T1000 (cell line): ENCODE results near the gene CDH18.

Experiments
- DNase-seq: peaks from one replicate; lab custom pipeline; 2025; ENCODE audit warnings: mixed read lengths; lab: John Stamatoyannopoulos, UW

CDH18 gene

DNA sequence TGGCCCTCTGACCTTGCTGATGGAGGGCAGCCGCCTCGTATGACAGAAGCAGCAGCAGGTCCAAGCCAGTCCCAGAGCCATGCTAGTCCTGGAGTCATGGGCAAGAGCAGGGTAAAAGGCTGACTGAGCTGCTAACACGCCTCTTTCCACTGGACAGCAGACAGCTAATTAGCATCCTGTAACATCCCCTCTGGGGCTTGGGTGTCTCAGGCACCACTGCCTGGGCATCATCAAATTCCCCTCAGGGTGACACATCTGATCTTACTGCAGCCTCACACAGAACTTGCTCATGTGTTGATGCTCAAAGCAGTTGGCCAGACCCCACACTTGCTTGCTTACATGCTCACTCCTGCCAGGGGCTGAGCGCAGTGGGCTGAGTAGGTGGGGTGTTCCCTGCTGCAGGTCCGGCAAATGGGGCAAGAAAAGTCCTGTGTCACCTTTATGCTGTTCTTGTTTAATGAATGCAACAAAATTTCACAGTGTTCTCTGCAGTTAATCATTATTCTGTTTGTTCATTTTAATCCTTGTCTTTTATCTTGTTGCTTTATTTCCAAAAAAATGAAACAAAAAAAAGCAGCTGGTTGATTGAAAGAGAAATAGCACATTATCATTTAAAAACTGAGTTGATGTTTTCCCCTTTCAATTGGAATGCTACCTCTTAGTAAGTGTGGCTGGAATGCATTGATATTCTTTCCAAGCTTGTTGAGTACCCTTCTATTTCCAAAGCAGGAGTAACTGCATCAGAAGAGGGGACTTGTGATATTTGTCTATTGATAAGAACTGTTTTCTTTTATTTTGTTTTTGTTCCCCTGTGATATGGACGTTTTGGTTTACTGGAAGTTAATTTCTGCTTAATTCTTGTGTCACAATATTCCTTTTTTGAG lies 254.1 kb downstream of the CDH18 start:
- DNase-seq, result no peak

DNA sequence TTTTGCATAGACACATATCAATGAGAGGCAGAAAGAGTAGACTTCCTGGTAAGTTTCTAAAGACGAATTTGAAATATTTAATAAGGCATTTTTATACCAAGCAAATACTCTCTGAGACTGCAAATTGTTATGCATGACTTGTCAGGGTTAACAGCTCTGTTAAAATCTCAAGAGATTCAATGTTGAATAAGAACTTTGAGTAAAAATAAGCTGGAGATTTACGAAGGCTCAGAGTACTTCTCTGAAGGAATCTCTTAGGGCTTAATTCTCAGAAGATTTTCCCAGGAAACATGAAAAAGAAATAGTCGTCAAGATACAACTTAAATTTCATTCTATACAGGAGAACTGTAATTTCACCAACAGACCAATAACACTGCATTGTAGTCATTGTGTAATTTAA lies 259.4 kb downstream of the CDH18 start:
- no peak for DNase-seq

DNA sequence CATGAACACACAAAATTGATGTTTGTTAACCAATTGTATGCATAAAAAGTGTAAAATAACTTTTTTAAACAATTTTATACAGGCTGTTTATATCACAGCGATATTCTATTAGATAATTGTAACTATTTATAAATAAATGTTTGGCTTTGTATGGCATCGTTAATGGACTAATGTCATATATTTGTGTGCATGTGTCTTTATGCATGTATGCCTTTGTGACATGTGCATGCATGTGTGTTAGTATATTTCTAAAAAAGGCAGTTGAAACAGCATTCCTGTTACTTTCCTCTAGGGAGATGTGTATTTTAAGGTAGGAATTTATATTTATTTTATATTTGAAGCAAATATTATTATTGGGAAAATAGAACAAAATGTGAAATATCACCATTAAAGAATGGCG lies 268.9 kb downstream of the CDH18 start:
- DNase-seq, result no peak

DNA sequence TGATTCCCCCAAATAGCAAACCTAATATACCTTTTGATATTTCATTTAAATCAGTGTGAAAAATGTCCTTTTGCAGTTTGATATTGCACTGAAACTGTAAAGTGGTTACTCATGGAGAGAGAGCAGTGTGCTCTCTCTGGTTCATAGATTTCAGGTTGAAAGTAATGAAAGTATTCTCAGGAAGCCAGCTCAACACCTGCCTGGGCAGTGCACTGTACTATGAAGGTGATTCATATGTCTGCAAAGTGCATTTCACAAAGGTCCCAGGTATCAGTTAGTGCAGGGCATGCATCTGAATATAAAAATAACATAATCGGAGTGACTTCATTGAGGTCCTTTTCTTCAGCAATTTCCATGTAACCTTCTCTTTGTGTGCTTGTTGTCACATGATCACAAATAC lies 274.3 kb downstream of the CDH18 start:
- no peak for DNase-seq

DNA sequence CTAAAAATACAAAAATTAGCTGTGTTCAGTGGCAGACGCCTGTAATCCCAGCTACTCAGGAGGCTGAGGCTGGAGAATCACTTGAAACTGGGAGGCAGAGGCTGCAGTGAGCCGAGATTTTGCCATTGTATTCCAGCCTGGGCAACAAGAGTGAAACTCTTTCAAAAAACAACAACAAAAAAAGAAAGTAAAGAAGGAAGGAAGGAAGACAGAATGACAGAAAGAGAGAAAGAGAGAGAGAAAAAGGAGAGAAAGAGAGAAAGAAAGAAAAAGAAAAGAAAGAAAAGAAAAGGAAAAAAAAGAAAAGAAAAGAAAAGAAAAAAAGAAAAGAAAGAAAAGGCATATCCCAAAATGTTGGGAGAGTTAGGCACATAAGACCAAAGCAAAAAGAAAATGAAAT lies 278.6 kb downstream of the CDH18 start:
- DNase-seq, result no peak

DNA sequence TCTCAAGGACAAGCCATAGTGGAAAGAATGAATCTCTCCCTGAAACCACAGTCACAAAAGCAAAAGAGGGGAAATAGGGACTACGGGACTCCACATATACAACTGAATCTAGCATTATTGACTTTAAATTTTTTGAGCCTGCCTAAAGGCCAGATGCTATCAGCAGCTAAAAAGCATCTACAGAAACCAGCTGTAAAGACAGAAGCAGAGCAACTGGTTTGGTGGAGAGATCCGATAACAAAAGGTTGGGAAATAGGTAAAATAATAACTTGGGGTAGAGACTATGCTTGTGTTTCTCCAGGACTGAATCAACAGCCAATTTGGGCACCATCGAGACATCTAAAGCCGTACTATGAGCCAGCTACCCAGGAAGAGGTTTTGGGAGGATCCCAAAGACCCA lies 281.2 kb downstream of the CDH18 start:
- DNase-seq, result no peak

DNA sequence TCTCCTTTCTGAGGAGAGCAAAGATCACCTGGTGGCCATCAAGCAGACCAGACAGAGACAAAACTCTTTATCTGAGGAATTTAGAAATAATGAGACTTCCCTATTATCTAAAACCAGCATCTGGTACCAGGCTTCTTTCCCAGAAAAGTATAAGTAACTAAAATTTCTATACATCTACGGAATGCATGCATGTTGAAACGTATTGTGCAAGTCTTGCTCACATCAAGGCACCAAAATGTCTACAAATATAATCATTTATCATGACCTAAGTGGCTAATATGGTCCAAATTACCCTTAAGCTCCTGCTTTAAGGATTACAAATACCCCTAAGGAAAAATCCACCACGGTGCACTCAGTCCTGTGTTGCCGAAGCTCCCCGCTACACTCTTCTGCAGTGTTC lies 286.3 kb downstream of the CDH18 start:
- DNase-seq, result no peak

DNA sequence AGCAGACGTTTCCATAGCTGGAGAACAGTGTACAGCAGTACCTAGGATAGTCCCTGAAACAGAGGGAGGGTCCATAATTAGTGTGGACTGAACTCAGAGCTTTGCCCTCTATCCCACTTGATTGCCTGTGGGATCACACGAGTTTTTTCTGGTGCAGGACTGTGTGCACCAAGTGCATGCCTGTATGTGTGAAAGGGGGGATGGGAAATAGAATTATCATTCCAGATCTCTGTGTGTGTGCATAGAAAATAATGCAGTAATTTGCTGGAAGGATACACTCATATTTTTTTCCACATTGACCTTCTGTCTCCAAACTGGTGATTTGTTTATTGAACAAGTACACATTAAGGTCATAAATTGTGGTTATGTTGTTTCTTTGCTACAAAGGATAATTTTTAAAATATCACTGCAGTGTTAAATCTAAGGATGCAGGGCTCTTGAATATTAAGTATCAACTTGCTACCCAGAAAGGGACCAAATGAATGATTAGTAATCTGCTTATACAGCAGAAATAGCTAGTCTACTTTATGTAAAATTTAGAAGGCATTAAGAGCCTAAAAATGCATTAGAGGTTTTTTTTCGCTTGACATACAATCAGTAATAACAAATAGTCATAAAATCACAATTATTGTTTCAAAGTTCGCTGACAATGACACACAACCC lies 292.9 kb downstream of the CDH18 start:
- DNase-seq, result no peak

DNA sequence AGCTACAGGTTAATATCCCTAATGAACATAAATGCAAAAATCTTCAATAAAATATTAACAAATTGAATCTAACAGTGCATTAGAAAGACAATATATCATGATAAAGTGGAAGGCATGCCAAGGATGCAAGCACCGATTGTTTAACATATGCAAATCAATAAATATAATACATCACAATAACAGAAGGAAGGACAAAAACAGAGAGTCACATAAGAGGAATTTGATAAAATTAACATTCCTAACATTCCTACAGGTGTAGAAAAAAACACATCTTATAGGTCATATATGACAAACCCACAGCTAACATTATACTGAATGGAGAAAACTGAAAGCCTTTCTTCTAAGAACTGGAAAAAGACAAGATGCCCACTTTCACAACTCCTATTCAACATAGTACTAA lies 297.0 kb downstream of the CDH18 start:
- DNase-seq, result no peak

DNA sequence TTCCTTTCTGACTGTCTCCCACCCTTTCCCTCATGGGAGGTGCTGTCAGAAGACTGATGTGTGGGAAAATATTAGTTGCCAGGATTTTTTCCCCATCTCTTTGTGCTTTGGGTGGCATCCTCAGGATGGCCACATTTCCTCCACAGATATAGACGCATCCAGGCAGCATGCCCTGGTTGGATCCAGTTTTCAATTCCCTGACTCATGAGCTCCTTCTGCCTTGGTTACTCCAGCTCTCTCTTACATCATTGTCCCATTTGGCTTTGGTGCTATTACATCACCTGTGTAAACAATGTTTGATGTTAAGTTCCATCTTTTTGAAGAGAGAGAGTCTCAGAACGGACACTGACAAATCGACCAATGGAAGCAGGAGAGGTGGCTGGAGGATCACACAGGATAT lies 302.5 kb downstream of the CDH18 start:
- no peak for DNase-seq

DNA sequence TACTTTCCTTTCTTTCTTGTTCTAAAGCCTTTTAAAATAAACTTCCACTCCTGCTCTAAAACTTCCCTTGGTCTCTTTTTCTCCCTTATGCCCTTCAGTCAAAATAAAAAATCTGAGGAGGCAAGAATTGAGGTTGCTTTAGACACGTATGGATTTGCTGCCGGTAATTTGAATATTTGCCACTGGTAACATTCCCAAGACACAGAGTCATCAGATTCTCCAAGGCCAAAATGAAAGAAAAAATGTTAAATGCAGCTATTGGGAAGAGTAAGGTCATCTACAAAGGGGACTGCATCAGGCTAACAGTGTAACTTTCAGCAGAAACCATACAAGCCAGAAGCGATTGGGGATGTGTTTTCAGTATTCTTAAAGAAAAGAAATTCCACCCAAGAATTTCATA lies 311.1 kb downstream of the CDH18 start:
- no peak for DNase-seq

DNA sequence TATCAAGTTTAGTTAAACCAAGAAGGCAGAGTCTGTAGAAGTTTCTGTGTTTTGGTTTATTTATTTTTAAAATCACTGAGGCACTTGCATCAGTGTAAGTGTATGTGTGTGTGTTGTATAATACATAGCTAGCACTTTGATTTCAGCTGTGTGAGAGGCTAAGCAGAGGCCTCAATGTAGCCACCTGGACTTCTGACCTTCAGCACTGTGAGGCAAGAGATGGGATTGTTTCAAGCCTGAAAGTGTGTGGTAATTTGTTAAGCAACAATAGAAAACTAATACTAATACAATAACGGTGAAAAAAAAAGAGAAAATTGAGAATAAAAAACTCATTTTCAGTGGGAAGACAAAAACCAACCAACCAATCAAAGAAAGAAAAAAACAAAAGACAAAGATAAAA lies 327.3 kb downstream of the CDH18 start:
- DNase-seq, result no peak

DNA sequence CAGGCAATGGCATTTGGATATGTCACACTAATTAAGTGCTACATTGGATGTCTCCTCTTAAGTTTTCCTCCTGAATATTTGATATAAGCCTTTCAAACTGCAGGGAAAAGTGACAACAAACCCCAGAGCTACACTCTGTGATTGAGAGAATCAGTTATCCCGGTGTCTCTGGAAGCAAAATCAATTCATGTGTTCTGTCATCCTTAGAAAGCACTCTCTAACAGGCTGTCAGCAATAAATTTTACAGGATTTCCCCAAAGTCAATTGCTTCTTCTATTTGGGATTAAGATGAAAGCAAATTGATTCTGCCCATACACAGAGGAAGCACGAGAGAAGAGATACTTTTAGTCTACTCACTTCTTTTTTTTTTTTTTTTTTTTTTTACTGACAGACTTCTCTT lies 332.4 kb downstream of the CDH18 start:
- no peak for DNase-seq

DNA sequence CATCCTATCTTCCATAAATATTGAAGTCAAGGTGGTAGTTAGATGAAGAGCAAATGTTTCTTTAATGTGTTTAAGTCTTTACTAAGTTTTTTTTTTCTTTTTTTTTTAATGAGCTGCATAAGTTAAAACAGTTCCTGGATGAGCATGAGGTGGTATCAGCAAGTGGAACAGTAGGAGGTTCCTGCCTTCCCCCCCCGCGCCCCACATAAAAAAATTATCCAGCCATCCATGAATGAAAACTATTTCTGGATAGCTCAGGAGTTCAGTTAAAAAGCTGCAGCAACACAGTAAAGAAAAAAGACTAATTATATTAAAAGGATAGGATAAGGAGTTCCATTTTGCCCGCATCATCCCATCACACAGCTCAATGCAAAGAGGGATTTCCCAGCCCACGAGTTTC lies 349.5 kb downstream of the CDH18 start:
- no peak for DNase-seq

DNA sequence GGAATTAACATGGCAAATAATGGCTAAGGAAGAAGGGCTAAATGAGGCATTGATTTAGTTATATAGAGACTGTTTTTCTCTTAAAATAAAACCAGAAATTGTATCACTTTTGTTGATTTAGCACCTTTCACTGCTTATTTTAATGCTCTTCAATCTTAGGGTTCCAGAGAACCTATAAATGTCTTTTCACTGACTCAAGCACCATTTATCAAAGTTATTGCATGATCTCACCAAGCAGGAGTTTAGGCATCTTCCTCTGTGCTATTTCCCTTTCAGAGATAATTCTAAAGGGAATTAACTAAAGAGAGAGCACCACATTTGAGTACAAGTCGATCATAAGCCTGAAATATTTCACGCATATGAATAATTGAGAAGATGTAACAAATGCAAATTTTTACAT lies 357.1 kb downstream of the CDH18 start:
- DNase-seq, result no peak

DNA sequence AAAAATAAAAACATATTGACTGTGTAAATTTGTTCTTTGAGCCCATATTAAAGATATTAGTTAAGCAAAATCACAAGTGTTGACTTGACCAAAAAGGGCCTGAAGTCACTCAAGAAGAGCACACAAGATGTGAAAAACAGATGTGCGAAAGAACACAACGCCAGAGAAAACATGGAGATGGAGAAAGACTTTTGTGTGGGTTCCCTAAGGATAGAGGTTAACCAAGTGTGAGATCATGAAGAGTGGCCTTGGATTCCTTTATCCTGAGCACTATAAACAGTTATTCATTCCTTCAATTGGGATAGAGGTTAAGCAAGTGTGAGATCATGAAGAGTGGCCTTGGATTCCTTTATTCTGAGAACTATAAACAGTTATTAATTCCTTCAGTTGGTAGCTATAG lies 361.8 kb downstream of the CDH18 start:
- DNase-seq, result no peak

DNA sequence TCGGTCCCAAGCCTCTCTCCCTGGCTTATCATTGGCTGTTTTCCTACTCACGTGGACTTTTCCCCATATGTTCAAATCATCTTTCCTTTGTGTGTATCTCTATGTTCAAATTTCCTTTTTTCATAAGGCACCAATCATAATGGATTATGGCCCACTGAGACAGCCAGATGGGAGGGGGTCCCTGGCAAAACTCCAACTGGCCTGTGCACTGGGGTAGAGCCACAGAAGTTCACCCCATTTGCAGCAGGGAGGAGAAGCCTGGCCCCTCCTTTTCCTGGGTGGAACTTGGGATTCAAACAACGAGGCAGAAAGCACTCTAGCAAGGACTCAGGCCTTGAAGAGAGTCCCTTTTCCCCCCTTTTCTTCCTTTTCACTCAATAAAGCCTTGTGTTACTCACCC lies 362.4 kb downstream of the CDH18 start:
- DNase-seq, result no peak

DNA sequence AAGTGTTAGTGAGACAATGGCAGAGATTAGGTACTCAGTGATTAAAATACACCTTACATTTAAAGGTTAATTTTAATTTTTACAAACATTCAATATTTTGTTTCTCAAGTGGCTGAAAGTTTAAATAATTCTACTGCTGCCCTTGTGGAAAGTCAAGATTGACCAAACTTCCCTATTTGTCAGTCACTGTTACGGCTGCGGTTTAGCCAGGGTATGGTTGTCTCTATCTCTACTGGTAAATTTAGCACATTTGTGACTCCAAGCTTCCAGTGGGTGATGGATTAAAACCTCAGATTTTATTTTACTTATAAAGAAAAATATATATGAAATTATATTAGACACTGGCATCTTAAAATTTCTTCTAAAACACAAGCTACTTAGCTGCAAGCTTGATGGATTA lies 368.4 kb downstream of the CDH18 start:
- no peak for DNase-seq

DNA sequence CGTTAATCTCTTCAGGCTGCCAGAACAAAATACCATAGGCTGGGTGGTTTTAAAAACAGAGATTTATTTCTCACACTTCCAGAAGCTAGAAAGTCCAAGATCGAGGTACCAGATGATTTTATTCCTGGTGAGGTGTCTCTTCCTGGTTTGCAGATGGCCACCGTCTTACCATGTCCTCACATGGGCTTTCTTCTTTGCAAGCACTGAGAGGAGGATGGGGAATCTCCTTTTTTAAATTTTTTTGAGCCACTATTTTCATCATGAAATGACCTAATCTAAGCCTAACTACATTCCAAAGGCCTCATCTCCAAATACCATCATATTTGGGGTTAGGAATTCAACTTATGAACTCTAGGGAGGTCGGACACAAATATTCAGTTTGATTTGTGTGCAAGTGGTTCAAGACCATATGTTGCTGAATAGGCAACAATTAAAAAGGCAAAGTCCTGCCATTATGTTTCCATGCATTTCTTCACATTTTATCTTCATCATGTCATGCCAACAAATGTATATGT lies 371.2 kb downstream of the CDH18 start:
- DNase-seq, result no peak

DNA sequence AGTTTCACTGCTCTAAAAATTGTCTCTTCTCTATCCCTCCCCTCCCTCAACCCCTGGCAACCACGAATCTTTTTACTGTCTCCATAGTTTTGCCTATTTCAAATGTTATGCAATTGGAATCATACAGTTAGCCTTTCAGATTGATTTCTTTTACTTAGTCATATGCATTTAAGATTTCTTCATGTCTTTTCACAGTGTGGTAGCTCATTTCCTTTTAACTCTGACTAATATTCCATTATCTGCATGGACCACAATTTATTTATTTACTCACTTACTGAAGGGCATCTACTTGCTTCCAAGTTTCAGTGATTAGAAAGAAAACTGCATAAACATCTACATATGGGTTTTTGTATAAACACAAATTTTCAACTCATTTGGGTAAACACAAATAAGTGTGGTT lies 372.3 kb downstream of the CDH18 start:
- DNase-seq, result no peak

DNA sequence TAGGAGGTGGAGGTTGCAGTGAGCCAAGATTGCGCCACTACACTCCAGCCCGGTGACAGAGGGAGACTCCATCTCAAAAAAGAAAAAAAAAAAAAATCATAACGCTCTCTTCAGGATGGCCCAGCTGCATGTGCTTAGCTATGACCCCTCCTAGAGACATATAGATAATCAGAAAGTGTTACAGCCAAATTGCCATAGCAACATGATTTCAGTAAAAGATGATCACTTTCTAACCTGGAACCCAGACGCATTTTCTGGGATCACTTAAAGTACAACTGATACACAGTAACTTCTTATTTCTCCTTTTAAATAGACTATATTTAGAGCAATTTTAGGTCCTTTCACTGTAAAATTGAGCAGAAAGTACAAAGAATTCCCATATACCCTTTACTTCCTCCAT lies 372.9 kb downstream of the CDH18 start:
- no peak for DNase-seq

DNA sequence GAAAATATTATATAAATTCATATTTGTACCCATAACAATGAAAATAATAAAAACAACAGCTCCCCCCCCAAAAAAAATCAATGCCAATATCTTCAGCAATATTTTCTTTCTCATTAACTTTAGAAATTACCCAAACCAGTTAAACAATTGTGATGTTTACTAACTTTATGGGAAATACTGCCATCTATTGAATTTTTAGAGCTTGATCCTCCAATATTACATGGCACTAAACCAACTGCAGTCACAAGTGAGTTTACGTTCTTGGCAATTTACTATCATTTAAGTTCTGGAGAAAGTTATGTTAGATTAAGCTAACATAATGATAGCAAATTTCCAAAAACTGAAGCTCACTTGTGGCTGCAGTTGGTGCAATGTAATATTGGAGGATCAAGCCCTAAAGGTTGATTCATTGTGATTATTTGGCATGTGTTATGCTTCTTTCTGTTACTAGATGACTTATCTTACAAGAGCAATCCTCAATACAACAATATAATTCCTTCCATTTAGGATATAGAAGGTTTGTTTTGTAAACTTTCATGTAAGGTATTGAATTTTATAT lies 379.5 kb downstream of the CDH18 start:
- DNase-seq, result no peak

DNA sequence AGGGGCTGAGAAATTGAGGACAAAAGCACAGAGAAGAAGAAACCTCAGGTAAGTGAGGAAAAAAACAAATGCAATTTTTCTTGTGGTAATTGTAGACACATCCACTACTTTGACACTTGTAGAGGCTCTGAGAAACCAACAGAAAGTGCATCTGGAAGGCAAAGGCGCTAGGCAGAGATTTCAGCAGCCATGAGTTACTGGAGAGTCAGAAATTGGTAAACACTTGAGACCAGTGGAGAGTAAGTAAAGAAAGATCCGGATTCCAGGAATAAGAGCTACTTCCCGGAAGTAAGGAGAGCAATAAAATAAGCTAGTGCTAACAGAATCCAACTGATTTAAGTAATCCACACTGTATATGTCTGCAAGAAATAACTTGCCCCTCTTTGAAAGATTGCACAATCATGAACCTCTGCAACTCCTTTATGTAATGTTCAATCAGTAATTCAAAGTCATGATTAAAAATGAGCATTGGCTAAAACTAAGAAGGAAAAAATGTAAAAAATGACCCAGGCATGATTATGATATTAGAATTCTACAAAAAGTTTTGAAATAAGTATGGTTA lies 382.1 kb downstream of the CDH18 start:
- DNase-seq, result no peak
